OCI-LY3 (cell line): ENCODE data around the gene ME3.

Experiments used
- H2AFZ ChIP-seq: fragments of 200-600, 300-600 bp; shearing (Covaris generic); 2 replicates; pipeline ENCODE4 v1.6.0; 2014; ENCODE audit warnings: antibody characterized with exemption, low read depth, low read length
- H3K27ac ChIP-seq: fragments of 200-600, 300-600 bp; sonication (generic); 2 replicates; pipeline ENCODE4 v1.5.1; 2014; ENCODE audit warnings: mild to moderate bottlenecking, low read length, moderate library complexity, mixed read lengths
- H3K27me3 ChIP-seq: fragments of 200-600, 300-600 bp; sonication (generic); 2 replicates; pipeline ENCODE4 v1.6.1; 2014; ENCODE audit warnings: low read depth, low read length, mixed read lengths
- H3K36me3 ChIP-seq: fragments of 200-600, 300-600 bp; sonication (generic); replicated peaks from 2 replicates; pipeline ENCODE3; 2014; ENCODE audit warnings: low read depth, low read length, mixed read lengths
- H3K4me1 ChIP-seq: fragments of 300-600, 200-600 bp; sonication (generic); 2 replicates; pipeline ENCODE4 v1.6.1; 2014; ENCODE audit warnings: low read length, mixed read lengths
- H3K4me2 ChIP-seq: fragments of 200-600, 300-600 bp; sonication (generic); 2 replicates; pipeline ENCODE4 v1.6.1; 2014; ENCODE audit warnings: low read length, mixed read lengths
- H3K4me3 ChIP-seq: fragments of 300-600, 200-600 bp; sonication (generic); 2 replicates; pipeline ENCODE4 v1.5.1; 2014; ENCODE audit warnings: antibody characterized with exemption, mild to moderate bottlenecking, low read length, moderate library complexity
- H3K79me2 ChIP-seq: fragments of 300-600, 200-600 bp; shearing (Covaris generic); 2 replicates; pipeline ENCODE4 v1.6.1; 2014; ENCODE audit warnings: mild to moderate bottlenecking, low read length, mixed read lengths
- H3K9ac ChIP-seq: fragments of 300-600, 200-600 bp; shearing (Covaris generic); 2 replicates; pipeline ENCODE4 v1.6.0; 2014; ENCODE audit warnings: mild to moderate bottlenecking, low read length, moderate library complexity
- H3K9me3 ChIP-seq: fragments of 200-600, 300-600 bp; shearing (Covaris generic); 2 replicates; pipeline ENCODE4 v1.6.1; 2014; ENCODE audit warnings: low read length, mixed read lengths; ENCODE audit not compliant: insufficient read depth
- H4K20me1 ChIP-seq: fragments of 200-600, 300-600 bp; sonication (generic); 2 replicates; pipeline ENCODE4 v1.6.1; 2016; ENCODE audit warnings: low read length, mixed read lengths; ENCODE audit not compliant: insufficient read depth
- EZH2phosphoT487 ChIP-seq: fragments of 200-600 bp; shearing (Covaris generic); IDR thresholded peaks from 2 replicates; pipeline ENCODE4 v1.6.1; 2018; ENCODE audit warnings: antibody characterized with exemption, mixed run types, low read depth
- TF ChIP-seq, protein P1 (sequence below): fragments of 200-600, 300-600 bp; sonication (generic); IDR thresholded peaks from 2 replicates; pipeline ENCODE4 v1.5.1; 2014; ENCODE audit warnings: antibody characterized with exemption, low read length, low read depth

Gene ME3

DNA sequence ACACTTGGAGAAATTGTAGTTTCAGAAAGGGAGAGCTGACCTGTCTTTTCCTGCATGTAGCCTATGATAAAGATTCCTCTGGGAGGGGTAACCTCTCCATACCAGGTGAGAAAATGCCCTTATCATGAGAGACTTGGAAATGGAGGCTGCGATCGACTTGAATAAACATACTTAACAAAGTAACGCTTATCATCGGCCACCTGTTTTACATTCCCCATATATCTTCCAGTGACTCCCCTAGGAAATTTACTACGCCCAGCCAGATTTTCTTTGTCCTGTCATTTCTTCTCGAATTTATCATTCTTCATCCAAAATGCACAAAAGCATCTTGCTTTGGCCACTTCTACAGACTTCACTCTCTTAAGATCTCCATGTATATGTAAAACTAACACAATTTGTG lies 154.2 kb downstream of the ME3 start:
- no peak overlapping the region for H3K4me2 ChIP-seq
- peaks cover 25% of the 10 kb centered on the region for H3K4me1 ChIP-seq
- H3K27me3 ChIP-seq: no peaks in the 10 kb centered on the region
- no peaks in the 10 kb centered on the region for H4K20me1 ChIP-seq
- H3K79me2 ChIP-seq: no peaks in the 10 kb centered on the region
- no peaks in the 10 kb centered on the region for H3K9me3 ChIP-seq
- no peaks in the 10 kb centered on the region for H3K36me3 ChIP-seq
- TF ChIP-seq, protein P1, sequence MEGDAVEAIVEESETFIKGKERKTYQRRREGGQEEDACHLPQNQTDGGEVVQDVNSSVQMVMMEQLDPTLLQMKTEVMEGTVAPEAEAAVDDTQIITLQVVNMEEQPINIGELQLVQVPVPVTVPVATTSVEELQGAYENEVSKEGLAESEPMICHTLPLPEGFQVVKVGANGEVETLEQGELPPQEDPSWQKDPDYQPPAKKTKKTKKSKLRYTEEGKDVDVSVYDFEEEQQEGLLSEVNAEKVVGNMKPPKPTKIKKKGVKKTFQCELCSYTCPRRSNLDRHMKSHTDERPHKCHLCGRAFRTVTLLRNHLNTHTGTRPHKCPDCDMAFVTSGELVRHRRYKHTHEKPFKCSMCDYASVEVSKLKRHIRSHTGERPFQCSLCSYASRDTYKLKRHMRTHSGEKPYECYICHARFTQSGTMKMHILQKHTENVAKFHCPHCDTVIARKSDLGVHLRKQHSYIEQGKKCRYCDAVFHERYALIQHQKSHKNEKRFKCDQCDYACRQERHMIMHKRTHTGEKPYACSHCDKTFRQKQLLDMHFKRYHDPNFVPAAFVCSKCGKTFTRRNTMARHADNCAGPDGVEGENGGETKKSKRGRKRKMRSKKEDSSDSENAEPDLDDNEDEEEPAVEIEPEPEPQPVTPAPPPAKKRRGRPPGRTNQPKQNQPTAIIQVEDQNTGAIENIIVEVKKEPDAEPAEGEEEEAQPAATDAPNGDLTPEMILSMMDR: no peak
- no peak for TF ChIP-seq EZH2phosphoT487
- H3K4me3 ChIP-seq: no peak overlapping the region
- no peak overlapping the region for H3K9ac ChIP-seq
- H2AFZ ChIP-seq: no peak overlapping the region
- no peak overlapping the region for H3K27ac ChIP-seq

DNA sequence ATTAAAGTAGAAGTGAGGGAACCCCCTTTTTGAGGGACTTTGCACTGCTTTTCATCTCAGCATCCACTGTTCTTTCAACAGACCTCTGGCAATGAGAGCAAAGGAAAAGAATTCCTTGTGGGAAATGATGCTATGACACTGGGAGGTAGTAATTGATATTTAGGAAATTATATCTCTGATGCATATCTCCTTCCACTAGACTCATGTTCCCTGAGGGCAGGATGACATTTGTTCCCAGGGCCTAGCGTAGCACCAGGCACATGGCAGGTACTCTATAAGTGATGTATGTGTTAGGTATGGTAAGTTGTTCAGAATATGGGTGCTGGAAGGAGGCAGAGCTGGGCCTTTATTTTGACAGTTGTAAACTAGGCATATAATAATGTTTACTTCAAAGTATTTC lies 154.9 kb downstream of the ME3 start:
- Histone ChIP-seq H3K4me1 (peaks cover 27% of the 10 kb centered on the region), H3K27ac (no peak overlapping the region), H2AFZ (no peak overlapping the region), H3K9ac (no peak overlapping the region), H3K36me3 (peaks cover 4% of the 10 kb centered on the region), H4K20me1 (no peaks in the 10 kb centered on the region), H3K4me2 (no peak overlapping the region), H3K9me3 (no peaks in the 10 kb centered on the region; the same call in 1 of the 2 replicates), H3K27me3 (no peaks in the 10 kb centered on the region), H3K79me2 (no peaks in the 10 kb centered on the region), H3K4me3 (no peak overlapping the region)
- TF ChIP-seq, protein P1: no peak
- no peak for TF ChIP-seq EZH2phosphoT487

DNA sequence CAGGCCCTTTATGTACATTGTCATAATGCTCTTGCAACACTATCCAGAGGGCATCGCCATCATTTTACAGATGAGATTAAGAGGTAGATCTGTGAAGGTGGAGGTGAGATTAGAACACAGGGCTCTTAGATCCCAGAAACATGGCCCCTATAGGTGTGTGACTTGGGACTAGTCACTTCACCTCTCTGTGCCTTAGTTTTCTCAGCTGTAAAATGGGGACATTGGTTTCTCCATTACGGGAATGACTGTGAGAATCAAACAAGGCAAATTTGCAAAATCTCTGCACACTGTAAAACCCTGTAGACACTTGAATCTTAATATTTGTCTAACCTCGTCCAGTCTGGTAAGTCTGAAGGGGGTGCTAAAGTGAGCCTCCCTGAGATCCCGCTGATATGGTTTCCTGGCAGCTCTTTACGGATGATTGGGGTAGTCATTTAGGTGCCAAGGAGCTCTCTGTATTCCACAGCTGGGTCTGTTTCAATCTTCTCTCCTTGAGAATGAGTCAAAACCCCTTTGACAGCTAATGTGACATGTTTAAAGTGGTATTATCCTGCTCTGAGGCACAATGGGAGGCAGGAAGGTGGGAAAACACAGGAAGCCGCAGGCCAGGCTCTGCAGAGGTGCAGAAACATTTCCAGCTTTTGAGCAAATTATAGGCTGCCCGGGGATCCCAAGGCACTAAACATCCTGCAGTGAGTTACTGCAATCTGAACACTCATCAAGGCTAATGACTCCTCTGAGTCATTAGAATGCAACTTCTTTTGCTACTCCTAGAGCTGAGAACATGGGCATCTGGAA lies 156.9 kb downstream of the ME3 start:
- Histone ChIP-seq H3K4me3 (no peak overlapping the region), H3K9me3 (peaks cover 8% of the 10 kb centered on the region; the same call in 1 of the 2 replicates), H3K27ac (no peak overlapping the region), H2AFZ (no peak overlapping the region), H3K4me2 (no peak overlapping the region), H3K9ac (no peak overlapping the region), H3K4me1 (peaks cover 30% of the 10 kb centered on the region), H3K79me2 (no peaks in the 10 kb centered on the region), H4K20me1 (no peaks in the 10 kb centered on the region), H3K27me3 (no peaks in the 10 kb centered on the region), H3K36me3 (peaks cover 12% of the 10 kb centered on the region)
- TF ChIP-seq EZH2phosphoT487: no peak
- TF ChIP-seq, protein P1: no peak

DNA sequence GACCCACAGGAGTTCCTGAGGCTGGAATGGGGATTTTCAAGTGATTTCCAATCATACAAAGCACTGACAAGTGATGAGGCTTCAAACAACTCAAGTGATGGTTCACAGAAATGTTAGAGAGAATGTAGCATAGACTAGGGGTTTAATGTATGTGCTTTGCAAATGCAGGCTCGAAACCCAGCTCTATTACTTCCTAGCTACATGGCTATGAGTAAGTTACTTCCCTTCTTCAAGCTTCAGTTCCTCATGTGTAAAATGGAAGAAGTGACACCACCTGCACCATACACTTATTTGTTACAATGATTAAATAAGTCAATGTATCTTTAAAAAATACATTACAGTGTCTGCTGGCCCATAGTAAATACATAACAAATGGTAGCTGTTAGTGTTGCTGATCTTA lies 158.0 kb downstream of the ME3 start:
- Histone ChIP-seq H3K79me2 (no peaks in the 10 kb centered on the region), H3K27me3 (no peaks in the 10 kb centered on the region), H3K9me3 (peaks cover 8% of the 10 kb centered on the region; the same call in 1 of the 2 replicates), H3K27ac (peak overlapping the region; percentile 85), H3K4me2 (peak overlapping the region; percentile 66), H3K36me3 (peaks cover 12% of the 10 kb centered on the region), H3K4me1 (peaks cover 30% of the 10 kb centered on the region), H3K4me3 (peak overlapping the region; percentile 27; the same call in 1 of the 2 replicates), H3K9ac (peak overlapping the region; percentile 34; the same call in 1 of the 2 replicates), H4K20me1 (no peaks in the 10 kb centered on the region), H2AFZ (no peak overlapping the region; the same call in 1 of the 2 replicates)
- TF ChIP-seq, protein P1: no peak
- no peak for TF ChIP-seq EZH2phosphoT487
